Measurements from ENCODE around the gene TMEM255B.
"Not testable (repeated sequence)": the region's sequence is repeated elsewhere in the genome, so short reads cannot be mapped to it uniquely, and the experiment has no call there.

TMEM255B gene

GRCh38 chr13:113735194-113735593 is 23.8 kb upstream of the TMEM255B start:
- DNase-seq: no peak

- no peak for DNase-seq
Measured at GRCh38 chr13:113735750-113736149, 23.3 kb upstream of the TMEM255B start.

- DNase-seq: no peak
Measured at GRCh38 chr13:113736258-113736731, 22.7 kb upstream of the TMEM255B start.

GRCh38 chr13:113737803-113738202 is 21.2 kb upstream of the TMEM255B start:
- no peak for DNase-seq

GRCh38 chr13:113739527-113740285 is 19.3 kb upstream of the TMEM255B start:
- no peak for DNase-seq

GRCh38 chr13:113740286-113740556 is 18.8 kb upstream of the TMEM255B start:
- no peak for DNase-seq

- no peak for DNase-seq
Measured at GRCh38 chr13:113740661-113741060, 18.4 kb upstream of the TMEM255B start.

- no peak for DNase-seq
Measured at GRCh38 chr13:113741191-113741668, 17.8 kb upstream of the TMEM255B start.

GRCh38 chr13:113742000-113742441 is 17.0 kb upstream of the TMEM255B start:
- peak; percentile 82 for DNase-seq

GRCh38 chr13:113742445-113743120 is 16.4 kb upstream of the TMEM255B start:
- DNase-seq: peak; percentile 46

- DNase-seq: no peak
Measured at GRCh38 chr13:113743366-113744195, 15.4 kb upstream of the TMEM255B start.

GRCh38 chr13:113744197-113745000 is 14.6 kb upstream of the TMEM255B start:
- DNase-seq: peak; percentile 55

- no peak for DNase-seq
Measured at GRCh38 chr13:113745059-113745458, 14.0 kb upstream of the TMEM255B start.

- DNase-seq: not testable (repeated sequence)
Measured at GRCh38 chr13:113745500-113746142, 13.4 kb upstream of the TMEM255B start.

- no peak for DNase-seq
Measured at GRCh38 chr13:113746143-113746525, 12.9 kb upstream of the TMEM255B start.

- no peak for DNase-seq
Measured at GRCh38 chr13:113746671-113747070, 12.4 kb upstream of the TMEM255B start.

- DNase-seq: no peak
Measured at GRCh38 chr13:113747291-113747833, 11.7 kb upstream of the TMEM255B start.

- no peak for DNase-seq
Measured at GRCh38 chr13:113748101-113748861, 10.7 kb upstream of the TMEM255B start.

- DNase-seq: no peak
Measured at GRCh38 chr13:113748862-113749451, 10.1 kb upstream of the TMEM255B start.

GRCh38 chr13:113749507-113749906 is 9.5 kb upstream of the TMEM255B start:
- DNase-seq: no peak

- no peak for DNase-seq
Measured at GRCh38 chr13:113749967-113750366, 9.1 kb upstream of the TMEM255B start.
